ENCODE data around the gene ELK4.

Gene ELK4

GRCh38 chr1:205580140-205580922 is 51.5 kb downstream of the ELK4 start:
- no peak for DNase-seq

- no peak for DNase-seq
Measured at GRCh38 chr1:205579711-205580110, 52.1 kb downstream of the ELK4 start.

GRCh38 chr1:205578780-205579571 is 52.8 kb downstream of the ELK4 start:
- DNase-seq: no peak

- no peak for DNase-seq
Measured at GRCh38 chr1:205577874-205578658, 53.7 kb downstream of the ELK4 start.

GRCh38 chr1:205576805-205577761 is 54.7 kb downstream of the ELK4 start:
- DNase-seq: no peak

GRCh38 chr1:205576011-205576410 is 55.8 kb downstream of the ELK4 start:
- DNase-seq: no peak

GRCh38 chr1:205575294-205575885 is 56.4 kb downstream of the ELK4 start:
- DNase-seq: no peak

GRCh38 chr1:205572421-205572820 is 59.4 kb downstream of the ELK4 start:
- DNase-seq: no peak

GRCh38 chr1:205571747-205572146 is 60.1 kb downstream of the ELK4 start:
- no peak for DNase-seq

- DNase-seq: no peak
Measured at GRCh38 chr1:205570796-205571537, 60.8 kb downstream of the ELK4 start.

- no peak for DNase-seq
Measured at GRCh38 chr1:205570173-205570501, 61.7 kb downstream of the ELK4 start.

- DNase-seq: no peak
Measured at GRCh38 chr1:205569411-205570172, 62.2 kb downstream of the ELK4 start.

GRCh38 chr1:205568469-205569361 is 63.1 kb downstream of the ELK4 start:
- DNase-seq: no peak

GRCh38 chr1:205568135-205568468 is 63.7 kb downstream of the ELK4 start:
- no peak for DNase-seq

- no peak for DNase-seq
Measured at GRCh38 chr1:205567716-205568115, 64.1 kb downstream of the ELK4 start.

GRCh38 chr1:205565799-205566198 is 66.0 kb downstream of the ELK4 start:
- DNase-seq: no peak

GRCh38 chr1:205563927-205564441 is 67.8 kb downstream of the ELK4 start:
- no peak for DNase-seq

GRCh38 chr1:205561501-205562203 is 70.2 kb downstream of the ELK4 start:
- DNase-seq: no peak

Data from midbrain (tissue), 1 donor.